ENCODE data around the gene GKN2. TPM values are rescaled to one million over a fixed set of nuclear protein-coding genes. Genes with fewer than 3 reads are reported as not detected.

Gene GKN2
- total RNA-seq, 6 experiments from 2014 or later: not detected

DNA sequence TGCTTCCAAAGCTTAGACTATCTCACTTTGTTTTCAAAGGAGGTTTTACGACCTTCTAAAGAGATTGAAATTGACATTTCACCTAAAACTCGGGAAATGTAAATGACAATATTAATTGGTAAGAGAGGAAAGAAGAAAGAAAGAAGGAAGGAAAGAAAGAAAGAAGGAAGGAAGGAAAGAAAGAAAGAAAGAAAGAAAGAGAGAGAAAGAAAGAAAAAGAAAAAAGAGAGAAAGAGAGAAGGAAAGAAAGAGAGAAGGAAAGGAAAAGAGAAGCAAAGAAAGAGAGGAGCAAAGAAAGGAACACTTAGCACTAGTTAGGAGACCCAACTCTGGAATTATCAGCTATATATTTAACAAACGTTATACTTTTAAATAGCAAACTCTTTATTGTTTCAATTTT lies 25.4 kb upstream of the GKN2 start:
- H3K36me3 Mint-ChIP-seq (ENCODE audit: low read depth): 0 out of 2 replicates have a peak, but pooled peaks cover 5% of the 10 kb centered on the region
- H3K27me3 Mint-ChIP-seq (ENCODE audit: insufficient read depth): no peaks in the 10 kb centered on the region; the same call in 1 of the 2 replicates
- no peak overlapping the region for H3K27ac Mint-ChIP-seq
- peaks cover 29% of the 10 kb centered on the region for H3K4me1 Mint-ChIP-seq (ENCODE audit: low read depth)
- no peak overlapping the region for H3K4me3 Mint-ChIP-seq
- no peaks in the 10 kb centered on the region for H3K9me3 Mint-ChIP-seq
- TF ChIP-seq CTCF (IDR thresholded peaks at IDR 0.05): no peak
- DNase-seq: no peak

DNA sequence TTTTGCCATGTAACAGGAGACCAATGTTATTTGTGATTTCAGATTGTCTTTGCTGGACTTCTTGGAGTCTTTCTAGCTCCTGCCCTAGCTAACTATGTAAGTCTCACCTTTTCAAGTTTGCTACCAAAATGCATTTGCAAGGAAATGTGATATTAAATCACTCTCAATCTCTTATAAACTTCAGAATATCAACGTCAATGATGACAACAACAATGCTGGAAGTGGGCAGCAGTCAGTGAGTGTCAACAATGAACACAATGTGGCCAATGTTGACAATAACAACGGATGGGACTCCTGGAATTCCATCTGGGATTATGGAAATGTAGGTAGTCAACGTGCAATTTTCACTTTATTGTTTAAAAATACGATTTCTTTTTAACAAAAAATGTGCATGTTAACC lies 24.8 kb upstream of the GKN2 start:
- no peak for TF ChIP-seq CTCF (IDR thresholded peaks at IDR 0.05)
- H3K4me3 Mint-ChIP-seq: no peak overlapping the region
- peaks cover 36% of the 10 kb centered on the region for H3K4me1 Mint-ChIP-seq (ENCODE audit: low read depth)
- no peaks in the 10 kb centered on the region for H3K9me3 Mint-ChIP-seq
- H3K27ac Mint-ChIP-seq: no peak overlapping the region
- 0 out of 2 replicates have a peak, but pooled peaks cover 5% of the 10 kb centered on the region for H3K36me3 Mint-ChIP-seq (ENCODE audit: low read depth)
- no peaks in the 10 kb centered on the region; the same call in 1 of the 2 replicates for H3K27me3 Mint-ChIP-seq (ENCODE audit: insufficient read depth)
- no peak for DNase-seq

DNA sequence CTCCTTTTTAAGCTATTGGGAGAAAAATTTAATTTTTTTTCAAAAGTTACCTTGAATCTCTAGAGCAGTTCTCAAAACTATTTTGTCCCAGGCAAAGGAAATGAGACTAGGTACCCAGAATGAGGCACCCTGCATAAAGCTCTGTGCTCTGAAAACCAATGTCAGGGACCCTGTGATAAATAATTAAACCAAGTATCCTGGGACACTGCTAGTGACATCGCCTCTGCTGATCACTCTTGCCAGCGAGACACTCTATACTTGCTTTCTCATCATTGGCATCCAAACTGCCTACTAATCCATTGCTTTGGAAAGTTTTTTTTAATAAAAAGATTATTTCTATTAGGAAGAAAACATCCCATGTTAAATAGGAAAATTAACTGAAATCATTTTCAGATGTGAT lies 23.2 kb upstream of the GKN2 start:
- Mint-ChIP-seq H3K27ac (no peak overlapping the region), H3K4me1 (ENCODE audit: low read depth) (peaks cover 45% of the 10 kb centered on the region), H3K9me3 (no peaks in the 10 kb centered on the region), H3K27me3 (ENCODE audit: insufficient read depth) (no peaks in the 10 kb centered on the region; the same call in 1 of the 2 replicates), H3K4me3 (no peak overlapping the region), H3K36me3 (ENCODE audit: low read depth) (0 out of 2 replicates have a peak, but pooled peaks cover 5% of the 10 kb centered on the region)
- TF ChIP-seq CTCF (IDR thresholded peaks at IDR 0.05): no peak
- no peak for DNase-seq

- H3K27ac Mint-ChIP-seq: no peak overlapping the region
- H3K4me3 Mint-ChIP-seq: no peak overlapping the region
- no peak for TF ChIP-seq CTCF (IDR thresholded peaks at IDR 0.05)
- peaks cover 53% of the 10 kb centered on the region for H3K4me1 Mint-ChIP-seq (ENCODE audit: low read depth)
- no peaks in the 10 kb centered on the region for H3K9me3 Mint-ChIP-seq
- no peak for DNase-seq
- H3K36me3 Mint-ChIP-seq (ENCODE audit: low read depth): 0 out of 2 replicates have a peak, but pooled peaks cover 5% of the 10 kb centered on the region
- no peaks in the 10 kb centered on the region; the same call in 1 of the 2 replicates for H3K27me3 Mint-ChIP-seq (ENCODE audit: insufficient read depth)
Observed at GRCh38 chr2:68974946-68975665, 22.4 kb upstream of the GKN2 start.

DNA sequence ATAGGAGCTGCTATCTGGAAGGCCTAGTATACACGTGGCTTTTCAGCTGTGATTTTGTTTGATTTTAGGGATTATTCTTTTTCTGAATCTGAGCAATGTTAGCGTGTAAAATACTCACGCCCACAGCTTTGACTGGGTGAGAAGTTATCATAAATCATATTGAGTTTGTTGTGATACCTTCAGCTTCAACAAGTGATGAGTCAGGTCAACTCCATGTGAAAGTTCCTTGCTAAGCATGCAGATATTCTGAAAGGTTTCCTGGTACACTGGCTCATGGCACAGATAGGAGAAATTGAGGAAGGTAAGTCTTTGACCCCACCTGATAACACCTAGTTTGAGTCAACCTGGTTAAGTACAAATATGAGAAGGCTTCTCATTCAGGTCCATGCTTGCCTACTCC lies 21.6 kb upstream of the GKN2 start, which contains the start of gene GKN1:
TSS of gene GKN1 (plus strand) at position 386 of the 400 bp plus-strand sequence. CDS start 42 bp downstream, outside the sequence.
- Mint-ChIP-seq H3K27me3 (ENCODE audit: insufficient read depth) (no peaks in the 10 kb centered on the region; the same call in 1 of the 2 replicates), H3K27ac (peak within 1 kb of the TSS; percentile 12; the same call in 1 of the 2 replicates)
- TF ChIP-seq CTCF (IDR thresholded peaks at IDR 0.05): no peak

More for the DNA sequence above, 21.6 kb upstream of the GKN2 start, which contains the start of gene GKN1:
- peaks cover 59% of the 10 kb centered on the region for H3K4me1 Mint-ChIP-seq (ENCODE audit: low read depth)
- H3K9me3 Mint-ChIP-seq: no peaks in the 10 kb centered on the region
- H3K36me3 Mint-ChIP-seq (ENCODE audit: low read depth): 0 out of 2 replicates have a peak, but pooled peaks cover 5% of the 10 kb centered on the region
- H3K4me3 Mint-ChIP-seq: no peak within 1 kb of the TSS
- DNase-seq: no peak

Data from HFFc6 (cell line).